Testis (tissue), 3 donors: ENCODE measurements around the gene NIPBL. TPM values are rescaled to one million over a fixed set of nuclear protein-coding genes. Genes with fewer than 3 reads are reported as not detected.
"Not testable (repeated sequence)": the region's sequence is repeated elsewhere in the genome, so short reads cannot be mapped to it uniquely, and the experiment has no call there.

Experiments
- DNase-seq: peaks from one replicate; pipeline ENCODE4 v3.0.0-alpha.2; 2019
- H3K27ac ChIP-seq, 2 donors: fragments of 200-600 bp; sonication (generic); one replicate each; pipeline ENCODE4 v1.5.1; 2019
- H3K27me3 ChIP-seq: fragments of 200-600 bp; sonication (generic); one replicate; pipeline ENCODE4 v1.5.1; 2019
- H3K36me3 ChIP-seq: fragments of 200-600 bp; sonication (generic); one replicate; pipeline ENCODE4 v1.5.1; 2017; ENCODE audit warnings: low read depth; ENCODE audit errors: missing control alignments
- H3K4me1 ChIP-seq: fragments of 200-600 bp; sonication (generic); one replicate; pipeline ENCODE4 v1.5.1; 2019
- H3K4me3 ChIP-seq, 2 donors: fragments of 200-600 bp; sonication (generic); one replicate each; pipeline ENCODE4 v1.5.1; 2017 to 2019
- H3K9me3 ChIP-seq: fragments of 200-600 bp; sonication (generic); one replicate; pipeline ENCODE4 v1.5.1; 2017
- POLR2A ChIP-seq: fragments of 450-650 bp; IDR thresholded peaks from one replicate; pipeline ENCODE4 v1.6.1; 2017; ENCODE audit warnings: antibody characterized with exemption, mild to moderate bottlenecking, moderate library complexity
- WGBS, 2 donors: methylation state at CpG; one replicate each; pipeline ENCODE4 v1.1.5; 2018; 5-methylcytosine and 5-hydroxymethylcytosine counted together
- intact Hi-C: fragments of 100-400 bp; cut with DNase I; formaldehyde crosslinking; loops from one replicate; pipeline ENCODE4 v1.15.1; 2023; ENCODE audit warnings: low total_unique reads
- polyA plus RNA-seq: library from polyadenylated mRNA; stranded (reverse); fragments of 350-450 nt; fragmentation: Illumina TruSeq; extraction: RNeasy Lipid Tissue Mini Kit (QIAGEN cat#74804); gene quantifications from one replicate; pipeline ENCODE4 v1.2.3, GENCODE V29; 2014; ENCODE audit warnings: low read depth, low replicate concordance; ENCODE audit not compliant: insufficient read depth
- total RNA-seq, 2 donors: library from RNA; depleted of rRNA; stranded (reverse); fragments of >200 nt; gene quantifications; one replicate each; pipeline ENCODE4 v1.2.3, GENCODE V29; 2016
- TF ChIP-seq, protein P1 (sequence below), 3 experiments: fragments of 450-650 bp in 2 of 3; fragments of 200-600 bp in 1 of 3; sonication (generic) in 1 of 3; IDR thresholded peaks; one replicate each; pipeline ENCODE4 v1.5.1; 2016 to 2019; ENCODE audit warnings: antibody characterized with exemption in 3 of 3, mild to moderate bottlenecking in 2 of 3, moderate library complexity in 1 of 3

The NIPBL gene
- total and polyA plus RNA-seq, 3 donors from 2014 or later: 13.8 to 80.2 (median 76.6) TPM

DNA sequence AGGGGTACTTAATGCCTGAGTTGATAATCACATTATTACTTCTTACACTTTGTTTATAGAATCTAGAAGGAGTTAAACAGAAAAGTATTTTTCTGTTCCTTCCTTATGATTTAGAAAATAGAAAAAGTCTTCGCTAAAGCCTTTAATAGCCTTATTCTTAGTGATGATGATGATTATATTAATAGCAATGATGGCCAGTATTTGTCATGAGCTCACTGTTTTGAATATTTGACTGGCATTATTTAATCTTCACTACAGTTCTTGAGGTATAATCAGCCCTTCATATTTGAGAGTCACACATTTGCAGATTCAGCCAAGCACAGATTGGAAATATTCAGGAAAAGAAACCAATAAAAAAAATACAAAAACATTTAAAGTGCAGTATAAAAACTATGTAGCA, 23.3 kb downstream of the NIPBL start:
- no peak for TF ChIP-seq POLR2A
- TF ChIP-seq, protein P1, sequence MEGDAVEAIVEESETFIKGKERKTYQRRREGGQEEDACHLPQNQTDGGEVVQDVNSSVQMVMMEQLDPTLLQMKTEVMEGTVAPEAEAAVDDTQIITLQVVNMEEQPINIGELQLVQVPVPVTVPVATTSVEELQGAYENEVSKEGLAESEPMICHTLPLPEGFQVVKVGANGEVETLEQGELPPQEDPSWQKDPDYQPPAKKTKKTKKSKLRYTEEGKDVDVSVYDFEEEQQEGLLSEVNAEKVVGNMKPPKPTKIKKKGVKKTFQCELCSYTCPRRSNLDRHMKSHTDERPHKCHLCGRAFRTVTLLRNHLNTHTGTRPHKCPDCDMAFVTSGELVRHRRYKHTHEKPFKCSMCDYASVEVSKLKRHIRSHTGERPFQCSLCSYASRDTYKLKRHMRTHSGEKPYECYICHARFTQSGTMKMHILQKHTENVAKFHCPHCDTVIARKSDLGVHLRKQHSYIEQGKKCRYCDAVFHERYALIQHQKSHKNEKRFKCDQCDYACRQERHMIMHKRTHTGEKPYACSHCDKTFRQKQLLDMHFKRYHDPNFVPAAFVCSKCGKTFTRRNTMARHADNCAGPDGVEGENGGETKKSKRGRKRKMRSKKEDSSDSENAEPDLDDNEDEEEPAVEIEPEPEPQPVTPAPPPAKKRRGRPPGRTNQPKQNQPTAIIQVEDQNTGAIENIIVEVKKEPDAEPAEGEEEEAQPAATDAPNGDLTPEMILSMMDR (IDR thresholded peaks at IDR 0.05): no peak
- Histone ChIP-seq H3K4me1 (no peaks in the 10 kb centered on the region), H3K4me3 (no peak overlapping the region), H3K9me3 (no peaks in the 10 kb centered on the region), H3K36me3 (no peaks in the 10 kb centered on the region), H3K27me3 (no peaks in the 10 kb centered on the region), H3K27ac (no peak overlapping the region)
- intact Hi-C loops: no loop called here
- WGBS, 2 donors: 69 to 72% methylated on average over 1 of the region's 1 CpG
- no peak for DNase-seq

DNA sequence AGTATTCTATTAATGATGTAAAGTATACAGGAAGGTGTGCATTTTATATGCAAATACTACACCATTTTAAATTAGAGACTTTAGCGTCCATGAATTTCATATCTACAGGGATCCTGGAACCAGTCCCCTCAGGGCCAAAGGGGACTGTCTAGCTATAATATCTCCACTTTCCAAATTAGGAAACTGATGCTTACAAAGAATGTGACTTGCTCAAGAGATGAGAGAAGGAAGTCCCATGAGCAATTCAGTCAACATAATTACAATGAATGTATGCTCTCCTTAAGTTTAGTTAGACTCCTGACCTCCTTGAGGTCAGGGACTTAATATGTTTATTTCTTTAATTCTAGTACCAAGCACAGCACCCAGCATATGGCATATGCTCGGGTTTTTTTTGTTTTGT, 23.7 kb downstream of the NIPBL start:
- Histone ChIP-seq H3K27me3 (no peaks in the 10 kb centered on the region), H3K9me3 (no peaks in the 10 kb centered on the region), H3K27ac (no peak overlapping the region), H3K36me3 (no peaks in the 10 kb centered on the region), H3K4me1 (no peaks in the 10 kb centered on the region), H3K4me3 (no peak overlapping the region)
- WGBS, 2 donors: 67 to 74% methylated on average over 2 of the region's 2 CpGs
- DNase-seq: no peak
- intact Hi-C loops: no loop called here
- TF ChIP-seq POLR2A: no peak
- TF ChIP-seq, protein P1 (IDR thresholded peaks at IDR 0.05): no peak

DNA sequence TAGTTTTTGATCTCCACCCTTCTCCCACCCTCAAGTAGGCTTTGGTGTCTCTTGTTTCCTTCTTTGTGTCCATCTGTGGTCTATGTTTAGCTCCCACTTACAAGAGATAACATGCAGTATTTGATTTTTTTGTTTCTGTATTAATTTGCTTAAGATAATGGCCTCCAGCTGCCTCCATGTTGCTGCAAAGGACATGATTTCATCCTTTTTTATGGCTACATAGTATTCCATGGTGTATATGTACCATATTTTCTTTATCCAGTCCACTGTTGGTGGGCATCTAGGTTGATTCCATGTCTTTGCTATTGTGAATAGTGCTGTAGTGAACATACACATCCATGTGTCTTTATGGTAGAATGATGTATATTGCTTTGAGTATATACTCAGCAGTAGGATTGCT, 24.5 kb downstream of the NIPBL start:
- H3K27ac ChIP-seq, DNase-seq, intact Hi-C loops, H3K4me3 ChIP-seq, H3K27me3 ChIP-seq, H3K9me3 ChIP-seq, H3K36me3 ChIP-seq, H3K4me1 ChIP-seq: not testable (repeated sequence)

DNA sequence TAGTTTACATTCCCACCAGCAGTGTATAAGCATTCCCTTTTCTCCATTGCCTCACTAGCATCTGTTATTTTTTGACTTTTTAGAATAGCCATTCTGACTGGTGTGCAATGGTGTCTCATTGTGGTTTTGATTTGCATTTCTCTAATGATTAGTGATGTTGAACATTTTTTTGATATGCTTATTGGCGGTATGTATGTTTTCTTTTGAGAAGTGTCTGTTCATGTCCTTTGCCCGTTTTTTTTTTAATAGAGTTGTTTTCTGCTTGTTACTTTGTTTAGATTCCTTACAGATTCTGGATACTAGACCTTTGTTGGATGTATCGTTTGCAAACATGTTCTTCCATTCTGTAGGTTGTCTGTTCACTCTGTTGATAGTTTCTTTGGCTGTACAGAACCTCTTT, 25.3 kb downstream of the NIPBL start:
- H3K4me1 ChIP-seq: no peaks in the 10 kb centered on the region

DNA sequence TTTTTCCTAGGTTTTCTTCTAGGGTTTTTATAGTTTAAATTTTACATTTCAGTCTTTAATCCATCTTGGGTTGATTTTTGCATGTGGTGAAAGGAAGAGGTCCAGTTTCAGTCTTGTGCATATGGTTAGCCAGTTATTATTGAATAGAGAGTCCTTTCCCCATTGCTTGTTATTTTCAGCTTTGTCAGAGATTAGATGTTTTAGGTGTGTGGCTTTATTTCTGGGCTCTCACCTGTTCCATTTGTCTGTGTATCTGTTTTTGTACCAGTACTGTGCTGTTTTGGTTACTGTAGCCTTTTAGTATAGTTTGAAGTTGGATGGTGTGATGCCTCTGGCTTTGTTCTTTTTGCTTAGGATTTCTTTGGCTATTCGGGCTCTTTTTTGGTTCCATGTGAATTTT, 25.8 kb downstream of the NIPBL start:
- no peak overlapping the region for H3K4me3 ChIP-seq
- H3K27me3 ChIP-seq: no peaks in the 10 kb centered on the region
- no peak for TF ChIP-seq POLR2A
- TF ChIP-seq, protein P1 (IDR thresholded peaks at IDR 0.05): no peak
- 87% methylated on average over 1 of the region's 1 CpG for WGBS, 2 donors
- no peaks in the 10 kb centered on the region for H3K4me1 ChIP-seq
- DNase-seq: no peak
- no peak overlapping the region for H3K27ac ChIP-seq
- no peaks in the 10 kb centered on the region for H3K36me3 ChIP-seq
- intact Hi-C loops: no loop called here
- H3K9me3 ChIP-seq: no peaks in the 10 kb centered on the region

More for the DNA sequence above, 25.3 kb downstream of the NIPBL start:
- H3K9me3 ChIP-seq: no peaks in the 10 kb centered on the region
- no peak for TF ChIP-seq POLR2A
- TF ChIP-seq, protein P1 (IDR thresholded peaks at IDR 0.05): no peak
- intact Hi-C loops: no loop called here
- no peaks in the 10 kb centered on the region for H3K27me3 ChIP-seq
- WGBS, 2 donors: 76 to 83% methylated on average over 3 of the region's 3 CpGs
- no peak overlapping the region for H3K4me3 ChIP-seq
- no peak for DNase-seq
- no peaks in the 10 kb centered on the region for H3K36me3 ChIP-seq
- no peak overlapping the region for H3K27ac ChIP-seq
